ENCODE results near the gene GSG1L.

The GSG1L gene

GRCh38 chr16:28058839-28059589, 4.5 kb downstream of the GSG1L start:
- TF ChIP-seq CTCF (IDR thresholded peaks at IDR 0.05; ENCODE audit: insufficient read depth, low read depth, low read length, missing control alignments): no peak
- no peak for DNase-seq (ENCODE audit: low read depth)
- H3K4me3 ChIP-seq (ENCODE audit: low read depth, low read length): no peak overlapping the region

- DNase-seq (ENCODE audit: low read depth): no peak
- H3K4me3 ChIP-seq (ENCODE audit: low read depth, low read length): no peak overlapping the region
- no peak for TF ChIP-seq CTCF (IDR thresholded peaks at IDR 0.05; ENCODE audit: insufficient read depth, low read depth, low read length, missing control alignments)
Observed at GRCh38 chr16:28057949-28058348, 5.6 kb downstream of the GSG1L start.

GRCh38 chr16:28053461-28053860, 10.1 kb downstream of the GSG1L start:
- DNase-seq (ENCODE audit: low read depth): no peak
- H3K4me3 ChIP-seq (ENCODE audit: low read depth, low read length): no peak overlapping the region
- TF ChIP-seq CTCF (IDR thresholded peaks at IDR 0.05; ENCODE audit: insufficient read depth, low read depth, low read length, missing control alignments): no peak

- TF ChIP-seq CTCF (IDR thresholded peaks at IDR 0.05; ENCODE audit: insufficient read depth, low read depth, low read length, missing control alignments): no peak
- DNase-seq (ENCODE audit: low read depth): no peak
- no peak overlapping the region for H3K4me3 ChIP-seq (ENCODE audit: low read depth, low read length)
Observed at GRCh38 chr16:28052274-28053128, 11.0 kb downstream of the GSG1L start.

- TF ChIP-seq CTCF (IDR thresholded peaks at IDR 0.05; ENCODE audit: insufficient read depth, low read depth, low read length, missing control alignments): no peak
- no peak for DNase-seq (ENCODE audit: low read depth)
- H3K4me3 ChIP-seq (ENCODE audit: low read depth, low read length): no peak overlapping the region
Observed at GRCh38 chr16:28051486-28051885, 12.0 kb downstream of the GSG1L start.

- DNase-seq (ENCODE audit: low read depth): no peak
- TF ChIP-seq CTCF (IDR thresholded peaks at IDR 0.05; ENCODE audit: insufficient read depth, low read depth, low read length, missing control alignments): no peak
- no peak overlapping the region for H3K4me3 ChIP-seq (ENCODE audit: low read depth, low read length)
Observed at GRCh38 chr16:28042811-28043210, 20.7 kb downstream of the GSG1L start.

All from GM12865 (cell line).